Calu3 (cell line): Measurements from ENCODE around the gene PPP1R3G. TPM values are rescaled to one million over a fixed set of nuclear protein-coding genes. Genes with fewer than 3 reads are reported as not detected.

Experiments used
- Bru-seq: library from RNA; stranded (reverse); fragments of 400-500 nt; gene quantifications from one replicate; lab custom pipeline; 2021; lab: Mats Ljungman, UMichigan
- BruChase-seq, 2 experiments: library from RNA; stranded (reverse); fragments of 400-500 nt; gene quantifications; one replicate each; lab custom pipeline; 2021; lab: Mats Ljungman, UMichigan
- BruUV-seq: library from RNA; stranded (reverse); fragments of 400-500 nt; replicated peaks from 2 replicates; lab custom pipeline; 2021; lab: Mats Ljungman, UMichigan
- CTCF ChIA-PET: fragments of 300-600 bp; sonication (Branson Sonifier 250); formaldehyde crosslinking; loops from one replicate; lab custom pipeline; 2022; ENCODE audit warnings: antibody characterized with exemption; lab: Charles Lee
- DNase-seq: peaks from one replicate; pipeline ENCODE4 v3.0.0; 2022
- H3K27ac Mint-ChIP-seq: one replicate; pipeline ENCODE4 v1.8.0; 2022; ENCODE audit warnings: mixed read lengths; ENCODE audit not compliant: unreplicated experiment
- H3K27me3 Mint-ChIP-seq: one replicate; pipeline ENCODE4 v1.8.0; 2022; ENCODE audit warnings: mixed read lengths; ENCODE audit not compliant: unreplicated experiment
- H3K36me3 Mint-ChIP-seq: one replicate; pipeline ENCODE4 v1.8.0; 2022; ENCODE audit warnings: mild to moderate bottlenecking, moderate library complexity, mixed read lengths; ENCODE audit not compliant: insufficient read depth, unreplicated experiment
- H3K4me1 Mint-ChIP-seq: one replicate; pipeline ENCODE4 v1.8.0; 2022; ENCODE audit warnings: mild to moderate bottlenecking, low read depth, mixed read lengths; ENCODE audit not compliant: unreplicated experiment
- H3K4me3 Mint-ChIP-seq: one replicate; pipeline ENCODE4 v1.8.0; 2022; ENCODE audit warnings: mild to moderate bottlenecking, low read depth, moderate library complexity, mixed read lengths; ENCODE audit not compliant: unreplicated experiment
- H3K9me3 Mint-ChIP-seq: one replicate; pipeline ENCODE4 v1.8.0; 2022; ENCODE audit warnings: low read depth, mixed read lengths; ENCODE audit not compliant: unreplicated experiment
- intact Hi-C: fragments of 100-400 bp; cut with micrococcal nuclease; formaldehyde crosslinking; loops from one replicate; pipeline ENCODE4 v1.10.0; 2022; ENCODE audit not compliant: unreplicated experiment
- long read RNA-seq: library from polyadenylated mRNA; stranded (forward); transcript quantifications from one replicate; pipeline ENCODE4 v2.0.0, GENCODE V29; 2022
- total RNA-seq: library from RNA; stranded (reverse); gene quantifications from 2 replicates; pipeline ENCODE4 v1.2.3, GENCODE V29; 2022
- TF ChIP-seq, protein P1 (sequence below): fragments of 200-600 bp; IDR thresholded peaks from one replicate; pipeline ENCODE4 v1.8.0; 2022; ENCODE audit warnings: antibody characterized with exemption; ENCODE audit not compliant: unreplicated experiment

The PPP1R3G gene
- total RNA-seq (0.07 and 0.20 TPM in 2 replicates), Bru-seq, nascent RNA (not detected), BruChase-seq, experiment 1, labeled RNA remaining after a 6-hour chase (percentile 11 among the genes with signal in this experiment), BruChase-seq, experiment 2, labeled RNA remaining after a 2-hour chase (not detected)
- long read RNA-seq = 0 reads

DNA sequence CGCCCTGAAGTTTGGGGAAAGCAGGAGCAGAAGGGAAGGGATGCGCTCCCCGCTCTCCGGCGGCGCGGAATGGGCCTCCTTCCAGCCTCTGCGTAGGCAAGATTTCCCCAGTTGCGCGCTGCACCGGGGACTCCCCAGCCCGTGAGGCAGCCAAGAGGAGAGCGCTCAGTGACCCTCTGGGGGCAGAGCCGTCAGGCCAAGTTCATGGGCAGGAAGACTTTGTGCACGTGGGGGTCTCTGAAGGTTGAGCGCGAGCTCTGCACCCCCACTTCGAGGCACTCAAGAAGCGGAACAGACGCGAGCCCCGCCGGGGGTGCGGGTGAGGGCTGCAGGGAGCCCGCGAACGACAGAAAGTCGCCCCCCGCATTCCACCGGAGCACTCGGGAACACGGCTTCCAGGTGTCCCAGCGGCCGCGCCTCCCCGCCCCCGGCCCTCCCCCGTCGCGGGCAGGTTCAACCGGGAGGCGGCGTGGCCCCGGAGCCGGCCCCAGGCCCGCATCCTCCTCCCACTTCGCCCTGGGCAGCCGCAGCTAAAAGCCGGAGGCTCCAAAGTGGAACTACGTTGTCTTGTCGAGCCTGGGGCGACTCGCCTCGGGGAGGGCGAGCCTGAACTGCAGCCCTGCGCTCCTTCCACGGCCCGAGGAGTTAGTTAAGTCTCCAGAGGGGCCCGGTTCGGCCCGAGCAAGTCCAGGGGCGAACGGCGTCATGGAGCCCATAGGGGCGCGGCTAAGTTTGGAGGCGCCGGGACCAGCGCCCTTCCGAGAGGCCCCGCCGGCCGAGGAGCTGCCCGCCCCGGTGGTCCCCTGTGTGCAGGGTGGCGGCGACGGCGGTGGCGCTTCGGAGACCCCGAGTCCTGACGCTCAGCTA lies at the start of gene PPP1R3G:
Gene PPP1R3G, plus strand, starts transcription at position 561 of the 867 bp plus-strand sequence. Its CDS starts 145 bp downstream, at position 706.
- no TSS peak for BruUV-seq
- Mint-ChIP-seq H3K4me1 (peaks cover 14% of the 10 kb centered on the region), H3K36me3 (peaks cover 7% of the 10 kb centered on the region), H3K27ac (no peak within 1 kb of the TSS), H3K9me3 (no peaks in the 10 kb centered on the region), H3K27me3 (no peaks in the 10 kb centered on the region), H3K4me3 (peak within 1 kb of the TSS; percentile 72)
- TF ChIP-seq, protein P1, sequence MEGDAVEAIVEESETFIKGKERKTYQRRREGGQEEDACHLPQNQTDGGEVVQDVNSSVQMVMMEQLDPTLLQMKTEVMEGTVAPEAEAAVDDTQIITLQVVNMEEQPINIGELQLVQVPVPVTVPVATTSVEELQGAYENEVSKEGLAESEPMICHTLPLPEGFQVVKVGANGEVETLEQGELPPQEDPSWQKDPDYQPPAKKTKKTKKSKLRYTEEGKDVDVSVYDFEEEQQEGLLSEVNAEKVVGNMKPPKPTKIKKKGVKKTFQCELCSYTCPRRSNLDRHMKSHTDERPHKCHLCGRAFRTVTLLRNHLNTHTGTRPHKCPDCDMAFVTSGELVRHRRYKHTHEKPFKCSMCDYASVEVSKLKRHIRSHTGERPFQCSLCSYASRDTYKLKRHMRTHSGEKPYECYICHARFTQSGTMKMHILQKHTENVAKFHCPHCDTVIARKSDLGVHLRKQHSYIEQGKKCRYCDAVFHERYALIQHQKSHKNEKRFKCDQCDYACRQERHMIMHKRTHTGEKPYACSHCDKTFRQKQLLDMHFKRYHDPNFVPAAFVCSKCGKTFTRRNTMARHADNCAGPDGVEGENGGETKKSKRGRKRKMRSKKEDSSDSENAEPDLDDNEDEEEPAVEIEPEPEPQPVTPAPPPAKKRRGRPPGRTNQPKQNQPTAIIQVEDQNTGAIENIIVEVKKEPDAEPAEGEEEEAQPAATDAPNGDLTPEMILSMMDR = no peak
- CTCF ChIA-PET = no interaction called here
- peak; percentile 35 for DNase-seq
- intact Hi-C loops = no loop called here

GRCh38 chr6:5036269-5036668 lies 48.9 kb upstream of the PPP1R3G start:
- Mint-ChIP-seq H3K9me3 (no peaks in the 10 kb centered on the region), H3K4me1 (peaks cover 10% of the 10 kb centered on the region), H3K4me3 (no peak overlapping the region), H3K27ac (no peak overlapping the region), H3K27me3 (no peaks in the 10 kb centered on the region), H3K36me3 (no peaks in the 10 kb centered on the region)
- CTCF ChIA-PET = no interaction called here
- DNase-seq = no peak
- no TSS peak for BruUV-seq
- TF ChIP-seq, protein P1 = no peak
- intact Hi-C loops = no loop called here

- no peaks in the 10 kb centered on the region for H3K36me3 Mint-ChIP-seq
- H3K4me3 Mint-ChIP-seq = no peak overlapping the region
- TF ChIP-seq, protein P1 = no peak
- H3K27me3 Mint-ChIP-seq = no peaks in the 10 kb centered on the region
- no TSS peak for BruUV-seq
- CTCF ChIA-PET = no interaction called here
- H3K27ac Mint-ChIP-seq = no peak overlapping the region
- DNase-seq = no peak
- intact Hi-C loops = no loop called here
- H3K4me1 Mint-ChIP-seq = no peaks in the 10 kb centered on the region
- H3K9me3 Mint-ChIP-seq = no peaks in the 10 kb centered on the region
Measured at GRCh38 chr6:5041955-5042354, 43.2 kb upstream of the PPP1R3G start.

- intact Hi-C loops = no loop called here
- CTCF ChIA-PET = no interaction called here
- Mint-ChIP-seq H3K4me1 (no peaks in the 10 kb centered on the region), H3K9me3 (no peaks in the 10 kb centered on the region), H3K27me3 (no peaks in the 10 kb centered on the region), H3K36me3 (no peaks in the 10 kb centered on the region), H3K27ac (no peak overlapping the region), H3K4me3 (no peak overlapping the region)
- TF ChIP-seq, protein P1 = no peak
- no peak for DNase-seq
- no TSS peak for BruUV-seq
Measured at GRCh38 chr6:5042436-5042835, 42.7 kb upstream of the PPP1R3G start.
